B cell (primary cell): ENCODE measurements around the gene EOGT. TPM values are rescaled to one million over a fixed set of nuclear protein-coding genes. Genes with fewer than 3 reads are reported as not detected.

Source experiments
- ATAC-seq: fragments of 200-7000 bp; cut with Tn5 transposase; one replicate; pipeline ENCODE4 v1.10.0; 2021; ENCODE audit warnings: low read depth, mild to moderate bottlenecking, moderate number of reproducible peaks, moderate library complexity
- CTCF ChIA-PET: fragments of 350-600 bp; sonication (Branson Sonifier 250); formaldehyde crosslinking; loops from one replicate; lab custom pipeline; 2021; ENCODE audit warnings: antibody characterized with exemption, inconsistent platforms; lab: Charles Lee
- POLR2A ChIA-PET: fragments of 350-600 bp; sonication (Branson Sonifier 250); formaldehyde crosslinking; loops from one replicate; lab custom pipeline; 2021; ENCODE audit warnings: antibody characterized with exemption; lab: Charles Lee
- DNase-seq: peaks from one replicate; pipeline ENCODE4 v3.0.0; 2013
- H2AFZ ChIP-seq: 2 replicates; pipeline ENCODE4 v1.6.1; 2012; ENCODE audit warnings: mild to moderate bottlenecking, low read depth, low read length; ENCODE audit not compliant: insufficient read depth, poor library complexity, severe bottlenecking
- H3K27ac ChIP-seq, 2 donors: 1 replicate in 1 of 2; 2 replicates in 1 of 2; pipeline ENCODE4 v1.5.1; 2012 to 2013; ENCODE audit warnings: low read length in 2 of 2, mild to moderate bottlenecking in 2 of 2, moderate library complexity in 1 of 2
- H3K27me3 ChIP-seq, 4 experiments: fragments of 200-600 bp in 1 of 4; sonication (generic) in 1 of 4; replicated peaks in 1 of 4; 1 replicate in 2 of 4; 2 replicates in 2 of 4; pipeline versions ENCODE4 v1.6.1 to v1.7.0; 2013 to 2016; ENCODE audit warnings: low read length in 3 of 4, mild to moderate bottlenecking in 2 of 4, mixed read lengths in 1 of 4, moderate library complexity in 1 of 4; ENCODE audit not compliant: insufficient read depth in 4 of 4, control insufficient read depth in 3 of 4; ENCODE audit errors: control extremely low read depth in 1 of 4
- H3K36me3 ChIP-seq, 2 experiments: replicated peaks in 1 of 2; 1 replicate in 1 of 2; 2 replicates in 1 of 2; pipeline versions ENCODE4 v1.6.1 to v1.7.1; 2013; ENCODE audit warnings: low read length in 1 of 2; ENCODE audit not compliant: insufficient read depth in 2 of 2, control insufficient read depth in 1 of 2; ENCODE audit errors: control extremely low read depth in 1 of 2, extremely low read depth in 1 of 2
- H3K4me1 ChIP-seq, 2 donors: fragments of 200-600 bp in 1 of 2; sonication (generic) in 1 of 2; 1 replicate in 1 of 2; 2 replicates in 1 of 2; pipeline versions ENCODE4 v1.5.1 to v1.6.1; 2013 to 2017; ENCODE audit warnings: low read length in 2 of 2; ENCODE audit not compliant: control insufficient read depth in 2 of 2, insufficient read depth in 2 of 2
- H3K4me2 ChIP-seq: replicated peaks from 2 replicates; pipeline ENCODE3; 2012; ENCODE audit warnings: mild to moderate bottlenecking, low read depth, low read length; ENCODE audit not compliant: poor library complexity, severe bottlenecking
- H3K4me3 ChIP-seq, 5 experiments: fragments of 200-600 bp in 1 of 5; sonication (generic) in 1 of 5; 1 replicate in 3 of 5; 2 replicates in 2 of 5; pipeline versions ENCODE4 v1.5.1 to v1.7.0; 2011 to 2016; ENCODE audit warnings: low read length in 4 of 5, mild to moderate bottlenecking in 4 of 5, low read depth in 2 of 5, control low read depth in 1 of 5, moderate library complexity in 1 of 5; ENCODE audit not compliant: insufficient read depth in 1 of 5; ENCODE audit errors: control extremely low read depth in 1 of 5, extremely low read depth in 1 of 5
- H3K79me2 ChIP-seq: fragments of 200-600 bp; sonication (generic); one replicate; pipeline ENCODE4 v1.6.0; 2016; ENCODE audit warnings: low read length; ENCODE audit not compliant: control insufficient read depth, insufficient read depth
- H3K9ac ChIP-seq: fragments of 200-600 bp; sonication (generic); 2 replicates; pipeline ENCODE4 v1.6.1; 2017; ENCODE audit warnings: mild to moderate bottlenecking, low read length, moderate library complexity
- H3K9me3 ChIP-seq, 3 donors: one replicate each; pipeline versions ENCODE4 v1.6.1 to v1.7.1; 2013; ENCODE audit warnings: low read length in 2 of 3; ENCODE audit not compliant: control insufficient read depth in 2 of 3, insufficient read depth in 1 of 3; ENCODE audit errors: control extremely low read depth in 1 of 3
- H4K20me1 ChIP-seq: 2 replicates; pipeline ENCODE4 v1.6.0; 2012; ENCODE audit warnings: mild to moderate bottlenecking, low read length; ENCODE audit not compliant: insufficient read depth, control insufficient read depth, poor library complexity, severe bottlenecking
- H3K27ac Mint-ChIP-seq: one replicate; pipeline ENCODE4 v1.8.0; 2021; ENCODE audit warnings: mixed read lengths
- H3K27me3 Mint-ChIP-seq: one replicate; pipeline ENCODE4 v1.8.0; 2021; ENCODE audit warnings: mixed read lengths
- H3K4me1 Mint-ChIP-seq: one replicate; pipeline ENCODE4 v1.8.0; 2021; ENCODE audit warnings: mixed read lengths
- H3K4me3 Mint-ChIP-seq: one replicate; pipeline ENCODE4 v1.8.0; 2021; ENCODE audit warnings: mixed read lengths
- H3K9me3 Mint-ChIP-seq: one replicate; pipeline ENCODE4 v1.8.0; 2022; ENCODE audit warnings: mixed read lengths; ENCODE audit not compliant: insufficient read depth
- CTCF ChIP-seq: fragments of 200-600 bp; IDR thresholded peaks from one replicate; pipeline ENCODE4 v1.8.0; 2022; ENCODE audit warnings: antibody characterized with exemption, mild to moderate bottlenecking
- EZH2 ChIP-seq: IDR thresholded peaks from 2 replicates; pipeline ENCODE4 v1.6.1; 2012; ENCODE audit warnings: borderline replicate concordance, low read depth, mild to moderate bottlenecking, moderate library complexity, low read length; ENCODE audit not compliant: insufficient read depth, poor library complexity, severe bottlenecking
- WGBS: methylation state at CpG from one replicate; pipeline ENCODE4 v1.1.5; 2013; ENCODE audit warnings: missing lambda C conversion rate; ENCODE audit not compliant: insufficient coverage; 5-methylcytosine and 5-hydroxymethylcytosine counted together
- intact Hi-C: fragments of 100-400 bp; cut with micrococcal nuclease; formaldehyde crosslinking; loops from one replicate; pipeline ENCODE4 v1.10.0; 2022
- polyA plus RNA-seq: library from polyadenylated mRNA; depleted of rRNA; stranded (reverse); fragments of >200 nt; gene quantifications from 2 replicates; pipeline ENCODE4 v1.2.3, GENCODE V29; 2012
- total RNA-seq, 2 donors: library from RNA; stranded (reverse); fragments of 120-200 nt in 1 of 2; gene quantifications; 1 replicate in 1 of 2; 2 replicates in 1 of 2; pipeline versions ENCODE4 v1.2.3 to v1.2.4, GENCODE V29; 2013 to 2022

Gene EOGT
- total and polyA plus RNA-seq, 2 donors (not counting 1 experiment from before 2014, with no cell fraction given) = 1.7 to 15.5 TPM

DNA sequence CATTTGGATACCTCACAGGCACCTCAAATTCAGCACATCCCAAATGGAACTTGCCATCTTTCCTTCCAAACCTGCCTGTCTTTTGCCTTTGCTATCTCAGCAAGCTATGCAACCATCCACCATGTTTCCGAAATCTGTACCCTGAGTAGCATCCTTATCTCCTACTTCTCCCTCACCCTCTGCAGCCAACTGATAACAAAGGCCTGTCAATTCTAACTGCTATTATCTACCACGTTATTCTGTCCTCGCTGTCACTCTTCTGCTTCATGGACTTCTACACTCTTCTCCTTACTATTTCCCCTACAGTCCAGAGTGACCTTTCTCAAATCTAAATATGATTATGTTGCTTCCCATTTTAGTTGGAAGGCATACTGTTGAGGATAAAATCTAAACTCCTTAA, 55.6 kb downstream of the EOGT start:
- no peak for DNase-seq
- Histone ChIP-seq H3K9ac (no peak overlapping the region), H4K20me1 (no peaks in the 10 kb centered on the region), H3K36me3 (no peaks in the 10 kb centered on the region), H3K79me2 (no peaks in the 10 kb centered on the region), H3K4me3 (no peak overlapping the region), H2AFZ (no peak overlapping the region), H3K27ac (no peak overlapping the region), H3K9me3 (no peaks in the 10 kb centered on the region), H3K4me1 (no peaks in the 10 kb centered on the region), H3K27me3 (peaks cover 0 to 8% (median 6%) of the 10 kb centered on the region in 4 experiments), H3K4me2 (no peak overlapping the region)
- Mint-ChIP-seq H3K9me3 (no peaks in the 10 kb centered on the region), H3K4me3 (no peak overlapping the region), H3K27me3 (peaks cover 53% of the 10 kb centered on the region), H3K27ac (no peak overlapping the region), H3K4me1 (no peaks in the 10 kb centered on the region)
- ChIA-PET CTCF (no interaction called here), POLR2A (no interaction called here)
- WGBS = 87% methylated on average over 2 of the region's 3 CpGs
- intact Hi-C loops = no loop called here
- ATAC-seq = no peak
- TF ChIP-seq EZH2 = no peak
- TF ChIP-seq CTCF = no peak

- Histone ChIP-seq H3K9me3 (no peaks in the 10 kb centered on the region), H3K4me1 (no peaks in the 10 kb centered on the region), H3K4me3 (no peak overlapping the region), H2AFZ (no peak overlapping the region), H3K4me2 (no peak overlapping the region), H4K20me1 (no peaks in the 10 kb centered on the region), H3K27me3 (peaks cover 0 to 5% (median 3%) of the 10 kb centered on the region in 4 experiments), H3K27ac (no peak overlapping the region), H3K36me3 (no peaks in the 10 kb centered on the region), H3K9ac (no peak overlapping the region), H3K79me2 (no peaks in the 10 kb centered on the region)
- Mint-ChIP-seq H3K27ac (no peak overlapping the region), H3K9me3 (no peaks in the 10 kb centered on the region), H3K4me1 (no peaks in the 10 kb centered on the region), H3K4me3 (no peak overlapping the region), H3K27me3 (peaks cover 40% of the 10 kb centered on the region)
- no peak for TF ChIP-seq EZH2
- TF ChIP-seq CTCF = no peak
- DNase-seq = no peak
- ChIA-PET POLR2A (no interaction called here), CTCF (no interaction called here)
- ATAC-seq = no peak
- intact Hi-C loops = no loop called here
- 63% methylated on average over 4 of the region's 6 CpGs for WGBS
Observed at GRCh38 chr3:68953816-68954444, 59.6 kb downstream of the EOGT start.
